HG03103 (cell line): Measurements from ENCODE around the gene SELENOT.
A peak's percentile ranks its signal among the peaks of the same experiment; 100 is the strongest.
"Not testable (repeated sequence)": the region's sequence is repeated elsewhere in the genome, so short reads cannot be mapped to it uniquely, and the experiment has no call there.

Experiments
- ATAC-seq: cut with Tn5 transposase; IDR thresholded peaks from one replicate; pipeline ENCODE4 v1.9.1; 2021; ENCODE audit warnings: low read depth; ENCODE audit not compliant: unreplicated experiment

The SELENOT gene

DNA sequence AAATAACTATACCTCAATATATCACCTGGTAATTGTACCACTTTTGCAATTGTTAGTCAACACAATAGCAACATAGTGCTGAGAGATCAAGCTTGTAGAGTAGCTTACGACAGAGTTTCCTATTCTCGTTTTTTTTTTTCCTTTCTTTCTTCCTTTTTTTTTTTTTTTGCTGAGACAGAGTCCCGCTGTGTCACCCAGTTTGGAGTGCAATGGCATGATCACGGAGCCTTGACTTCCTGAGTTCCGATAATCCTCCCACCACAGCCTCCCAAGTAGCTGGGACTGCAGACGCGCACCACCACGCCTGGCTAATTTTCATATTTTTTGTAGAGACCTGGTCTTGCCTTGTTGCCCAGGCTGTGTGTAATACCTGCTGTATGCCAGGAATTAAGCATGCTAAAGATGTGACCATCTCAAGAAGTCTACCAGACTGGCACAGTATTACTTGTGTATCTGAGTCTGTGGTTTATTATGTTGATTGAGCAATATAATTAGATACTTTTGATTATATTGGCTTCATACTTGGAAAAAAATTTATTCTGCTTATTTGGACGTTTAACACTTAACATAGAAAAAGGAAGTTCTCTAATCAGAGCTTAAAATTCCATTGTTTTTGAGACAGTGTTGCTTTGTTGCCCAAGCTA is 3.0 kb downstream of the SELENOT start:
- ATAC-seq: no peak

- ATAC-seq: no peak
These were observed 4.3 kb downstream of the SELENOT start for GRCh38 chr3:150607267-150608065.

DNA sequence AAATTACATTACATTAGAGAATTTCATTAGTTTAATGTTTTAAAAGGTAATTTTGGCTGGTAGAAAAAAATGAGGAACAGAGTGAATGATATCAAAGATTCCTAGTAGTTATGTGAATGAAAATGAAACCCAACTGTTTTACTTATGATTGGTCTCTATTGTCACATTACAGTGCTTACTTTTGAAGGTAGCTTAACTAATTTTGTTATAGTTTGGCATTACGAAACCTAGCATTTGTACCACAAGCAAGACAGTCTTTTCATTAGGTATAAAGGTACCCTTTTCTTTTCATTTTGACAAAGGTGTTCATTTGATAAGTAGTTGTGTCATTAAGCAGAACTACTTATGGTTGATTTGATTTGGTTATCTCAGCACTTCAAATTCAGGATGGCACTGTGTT is 6.9 kb downstream of the SELENOT start:
- no peak for ATAC-seq

DNA sequence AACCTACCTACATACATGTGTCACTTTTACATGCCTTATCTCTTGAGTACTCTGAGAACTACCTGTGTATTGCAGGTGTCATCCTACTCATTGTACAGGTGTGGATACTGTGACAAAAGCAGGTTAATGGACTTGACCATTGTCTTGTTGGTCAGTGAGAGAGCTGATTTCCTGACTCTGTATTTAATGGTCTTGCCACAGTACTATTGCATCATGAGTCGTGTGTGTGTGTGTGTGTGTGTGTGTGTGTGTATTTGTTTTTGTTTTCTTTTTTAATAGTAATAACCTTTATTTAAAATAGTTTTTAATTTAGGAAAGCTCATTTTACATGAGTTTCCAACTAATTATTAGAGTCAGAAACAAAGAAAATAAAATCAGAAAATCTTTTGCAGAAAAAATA is 7.7 kb downstream of the SELENOT start:
- ATAC-seq: no peak

DNA sequence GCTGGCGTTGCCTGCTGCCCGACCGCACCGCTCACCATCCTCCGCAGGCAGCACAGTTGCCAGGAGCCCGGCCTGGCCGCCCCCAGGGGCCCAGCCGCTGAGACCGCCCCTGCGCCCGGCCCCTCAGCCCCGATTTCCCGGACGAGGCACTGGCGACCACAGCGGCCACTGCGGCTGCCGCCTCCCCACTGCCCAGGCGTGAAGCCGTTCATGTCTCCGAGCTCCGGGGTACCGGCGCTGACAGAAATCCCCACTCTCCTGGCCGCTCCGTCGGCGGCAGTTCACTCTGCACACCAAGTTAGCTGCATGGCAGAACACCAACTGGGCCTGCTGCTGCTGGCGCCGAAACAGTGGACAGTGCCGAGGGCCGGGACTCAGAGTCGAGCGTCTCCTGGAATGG is 8.5 kb downstream of the SELENOT start:
- ATAC-seq: no peak

GRCh38 chr3:150612494-150612893 is 9.4 kb downstream of the SELENOT start:
- ATAC-seq: no peak

DNA sequence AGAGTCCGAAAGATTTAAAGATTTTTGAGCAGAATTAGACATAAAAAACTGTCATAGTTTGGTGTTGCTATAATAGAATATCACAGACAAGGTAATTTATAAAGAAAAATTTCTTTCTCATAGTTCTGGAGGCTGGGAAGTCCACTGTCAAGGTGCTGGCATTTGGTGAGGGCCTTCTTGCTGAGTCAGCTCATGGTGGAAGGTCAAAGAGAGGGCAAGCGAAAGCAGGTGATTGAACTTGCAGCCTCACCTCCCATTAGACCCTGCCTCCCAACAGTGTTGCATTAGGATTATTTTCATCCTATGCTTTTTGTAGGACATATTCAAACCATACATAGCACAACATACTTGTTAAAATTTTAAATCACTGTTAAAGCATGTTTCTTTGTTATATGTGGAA is 9.9 kb downstream of the SELENOT start:
- no peak for ATAC-seq

DNA sequence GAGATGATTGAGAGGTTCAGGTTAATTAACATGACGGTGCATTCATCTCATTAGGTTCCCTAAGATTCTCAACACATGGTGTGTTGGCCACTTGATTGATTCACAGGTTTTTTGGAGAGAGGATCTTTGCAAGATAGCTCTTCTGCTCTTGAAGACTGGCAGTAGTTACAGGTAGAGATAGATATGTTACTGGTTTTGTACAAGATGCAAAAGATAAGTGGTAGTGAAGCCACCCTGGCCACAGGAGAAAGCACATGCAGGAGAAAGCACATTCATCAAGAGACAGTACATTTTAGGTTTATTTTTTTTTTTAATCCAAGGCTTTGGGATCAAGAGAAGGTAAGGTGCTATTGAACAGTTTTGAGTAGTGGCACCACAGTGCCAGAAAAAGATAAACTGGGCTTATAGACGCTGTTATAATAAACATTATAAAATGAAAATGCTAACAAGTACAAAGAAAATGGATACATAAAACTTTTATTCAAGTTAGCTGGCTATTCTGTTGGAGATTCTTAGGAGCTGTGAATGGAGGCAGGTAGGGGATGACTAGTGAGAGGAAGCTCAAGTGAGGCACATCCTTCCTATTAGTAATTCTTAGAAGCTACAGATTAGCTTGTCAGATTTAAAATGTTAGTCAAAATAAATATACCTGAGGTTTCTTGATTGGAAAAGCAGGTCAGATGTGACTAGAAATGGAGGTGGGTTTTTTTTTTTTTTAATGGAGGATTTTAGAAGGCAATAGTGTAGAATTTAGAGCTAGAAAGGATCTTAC is 10.8 kb downstream of the SELENOT start:
- ATAC-seq: no peak

DNA sequence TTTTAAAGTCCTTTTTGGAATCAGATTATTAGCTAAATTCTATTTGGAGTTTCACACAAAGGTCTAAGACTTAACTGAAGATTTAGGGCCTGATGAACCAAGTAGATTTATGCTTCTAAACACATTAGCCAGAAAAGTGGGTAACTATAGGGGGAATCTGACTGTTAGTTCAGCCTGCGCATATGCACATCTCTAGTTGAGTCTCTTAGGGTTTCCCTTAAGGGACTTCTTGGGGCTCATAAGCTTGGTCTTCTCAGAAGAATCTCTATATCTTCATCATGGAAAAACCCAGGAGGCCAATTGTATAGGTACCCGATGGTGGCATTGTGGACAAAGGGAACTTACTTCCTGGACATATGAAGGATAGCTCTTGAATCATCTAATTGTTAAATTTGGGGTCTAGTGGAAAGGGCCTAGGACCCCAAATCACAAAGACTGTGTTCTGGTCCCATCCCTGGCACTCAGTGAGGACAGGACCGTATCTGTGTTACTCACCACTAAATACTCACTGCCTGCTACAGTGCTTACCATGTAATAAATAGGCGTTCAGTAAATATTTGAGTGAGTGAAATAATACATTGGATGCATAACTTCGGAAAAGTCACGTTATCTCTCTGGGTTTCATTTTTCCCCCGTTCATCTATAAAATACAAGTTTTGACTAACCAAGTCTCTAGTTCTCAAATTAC is 17.0 kb downstream of the SELENOT start:
- no peak for ATAC-seq

- ATAC-seq: not testable (repeated sequence)
These were observed 19.8 kb downstream of the SELENOT start for GRCh38 chr3:150622955-150623354.

DNA sequence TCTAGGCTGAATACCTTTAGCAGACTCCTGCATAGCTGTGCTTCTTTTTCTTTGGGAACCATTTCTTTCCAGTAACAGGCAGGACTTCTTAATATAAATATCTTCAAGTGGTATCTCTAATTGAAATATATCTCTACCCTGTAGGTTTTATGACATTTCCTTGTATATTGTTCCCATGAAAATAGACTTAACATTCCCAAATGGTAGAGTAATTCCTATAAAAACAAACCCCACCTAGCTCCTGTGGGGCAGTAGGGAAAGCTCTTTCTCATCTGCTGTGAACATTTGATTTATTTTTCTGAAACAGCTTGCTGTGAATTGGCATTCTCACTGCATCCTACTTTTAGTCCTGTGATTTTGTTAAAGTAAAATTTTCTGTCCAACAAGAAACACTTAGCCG is 20.8 kb downstream of the SELENOT start:
- no peak for ATAC-seq

GRCh38 chr3:150626148-150626930 is 23.2 kb downstream of the SELENOT start:
- no peak for ATAC-seq

GRCh38 chr3:150627557-150627956 is 24.4 kb downstream of the SELENOT start:
- no peak for ATAC-seq

DNA sequence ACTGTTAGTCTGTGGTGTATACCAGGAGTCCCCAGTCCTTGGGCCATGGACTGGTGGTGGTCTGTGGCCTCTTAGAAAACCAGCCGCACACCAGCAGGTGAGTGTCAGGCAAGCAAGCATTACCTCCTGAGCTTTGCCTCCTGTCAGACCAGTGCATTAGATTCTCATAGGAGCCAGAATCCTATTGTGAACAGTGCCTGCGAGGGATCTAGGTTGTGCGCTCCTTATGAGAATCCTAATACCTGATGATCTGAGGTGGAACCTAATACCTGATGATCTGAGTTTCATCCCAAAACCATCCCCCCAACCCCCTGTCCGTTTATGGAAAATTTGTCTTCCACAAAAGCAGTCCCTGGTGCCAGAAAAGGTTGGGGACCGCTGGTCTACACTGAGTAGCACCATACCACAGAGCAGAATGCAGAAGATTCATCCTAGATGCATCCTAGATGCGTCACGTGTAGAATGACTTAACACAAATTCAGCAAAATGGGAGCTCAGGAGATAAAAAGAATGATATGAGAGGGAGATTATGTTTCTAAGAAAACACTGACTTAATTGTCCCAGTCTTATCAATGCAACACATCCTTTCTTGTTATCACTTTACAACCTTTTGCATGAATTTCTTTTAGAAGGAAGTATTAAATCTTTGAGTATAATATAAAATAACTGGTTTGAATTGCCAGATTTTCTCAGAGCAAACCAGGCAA is 28.5 kb downstream of the SELENOT start:
- ATAC-seq: no peak

GRCh38 chr3:150635076-150635475 is 32.0 kb downstream of the SELENOT start:
- no peak for ATAC-seq

DNA sequence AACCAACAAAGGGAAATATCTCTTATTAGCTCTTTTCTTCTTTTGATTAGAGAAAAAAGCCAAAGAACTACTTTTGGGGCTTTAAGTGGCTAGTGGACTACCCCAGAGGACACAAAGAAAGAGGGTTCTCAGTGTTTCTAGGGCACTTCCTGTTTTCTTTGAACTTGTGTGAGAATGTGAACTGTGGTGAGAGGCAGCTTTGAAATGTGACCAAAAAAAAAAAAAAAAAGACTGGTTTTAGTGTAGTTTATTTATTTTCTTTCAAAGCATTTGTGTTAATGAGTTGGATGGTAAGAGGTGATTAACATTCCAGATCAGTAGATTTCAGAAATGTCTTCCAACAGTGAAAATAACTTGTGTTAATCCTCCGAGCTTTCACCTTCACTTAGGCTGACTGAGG is 32.4 kb downstream of the SELENOT start:
- peak; percentile 59 for ATAC-seq

DNA sequence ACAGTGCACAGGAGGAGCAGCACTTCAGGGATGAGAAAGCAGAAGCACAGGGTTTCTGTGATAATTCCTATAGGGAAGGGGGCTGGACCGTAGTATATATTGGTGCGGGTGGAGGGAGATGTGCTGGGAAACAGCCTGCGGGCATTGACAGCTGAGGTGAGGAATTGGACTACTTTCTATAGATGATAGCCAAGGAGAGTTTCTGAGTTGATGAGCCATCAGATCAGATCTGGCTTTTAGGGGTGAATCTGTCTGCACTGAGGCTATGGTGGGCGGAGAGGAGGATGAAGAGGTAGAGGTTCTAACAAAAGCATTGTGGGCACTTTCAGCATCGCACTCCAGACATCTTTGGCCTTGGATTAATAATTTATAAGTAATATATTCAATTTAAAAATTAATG is 33.1 kb downstream of the SELENOT start:
- no peak for ATAC-seq

DNA sequence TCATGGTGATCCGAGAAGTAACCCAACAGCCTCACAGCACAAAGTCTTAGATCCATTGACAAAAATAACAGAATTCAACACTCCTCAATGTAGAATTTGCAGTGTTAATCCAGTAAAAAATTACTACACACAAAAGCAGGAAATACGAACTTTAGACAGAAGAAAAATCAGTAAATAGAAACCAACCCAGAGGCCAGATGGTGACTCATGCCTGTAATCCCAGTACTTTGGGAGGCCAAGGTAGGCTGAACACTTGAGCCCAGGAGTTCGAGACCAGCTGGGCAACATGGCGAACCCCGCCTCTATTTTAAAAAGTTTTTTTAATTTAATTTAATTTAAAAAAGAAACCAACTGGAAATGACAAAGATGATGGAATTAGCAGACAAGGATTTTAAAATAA is 36.1 kb downstream of the SELENOT start:
- no peak for ATAC-seq

DNA sequence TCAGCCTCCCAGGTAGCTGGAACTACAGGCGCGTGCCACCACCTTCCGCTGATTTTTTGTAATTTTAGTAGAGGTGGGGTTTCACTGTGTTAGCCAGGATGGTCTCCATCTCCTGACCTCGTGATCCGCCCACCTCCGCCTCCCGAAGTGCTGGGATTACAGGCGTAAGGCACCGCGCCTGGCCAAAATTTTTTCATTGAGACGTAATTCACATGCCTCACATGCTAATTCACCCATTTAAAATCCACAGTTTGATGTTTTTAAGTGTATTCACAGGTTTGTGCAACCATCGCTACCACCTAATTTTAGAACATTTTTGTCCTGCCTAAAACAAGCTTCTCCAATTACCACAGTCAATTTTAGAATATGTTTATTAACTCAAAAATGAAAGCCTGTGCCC is 37.1 kb downstream of the SELENOT start:
- no peak for ATAC-seq
